ENCODE results near the gene RAG1.
A peak's percentile ranks its signal among the peaks of the same experiment; 100 is the strongest.
"Not testable (repeated sequence)": the region's sequence is repeated elsewhere in the genome, so short reads cannot be mapped to it uniquely, and the experiment has no call there.

RAG1 gene

GRCh38 chr11:36567694-36568093, at the start of gene RAG1:
TSS of gene RAG1 (plus strand) at chr11:36568007. CDS start at chr11:36573305, 5,298 bp downstream.
- no peak for DNase-seq (ENCODE audit: low spot score)

GRCh38 chr11:36530840-36531239, 37.0 kb upstream of the RAG1 start:
- DNase-seq (ENCODE audit: low spot score), result no peak

- DNase-seq (ENCODE audit: low spot score), result no peak
Observed at GRCh38 chr11:36532941-36533601, 34.7 kb upstream of the RAG1 start.

- no peak for DNase-seq (ENCODE audit: low spot score)
Observed at GRCh38 chr11:36534276-36534840, 33.4 kb upstream of the RAG1 start.

- peak; percentile 41 for DNase-seq (ENCODE audit: low spot score)
Observed at GRCh38 chr11:36540998-36541397, 26.8 kb upstream of the RAG1 start.

- DNase-seq (ENCODE audit: low spot score), result no peak
Observed at GRCh38 chr11:36550385-36551115, 17.3 kb upstream of the RAG1 start.

- DNase-seq (ENCODE audit: low spot score), result not testable (repeated sequence)
Observed at GRCh38 chr11:36557390-36557789, 10.4 kb upstream of the RAG1 start.

GRCh38 chr11:36557991-36558390, 9.8 kb upstream of the RAG1 start:
- no peak for DNase-seq (ENCODE audit: low spot score)

- DNase-seq (ENCODE audit: low spot score), result no peak
Observed at GRCh38 chr11:36558571-36559413, 9.0 kb upstream of the RAG1 start.

GRCh38 chr11:36564376-36565030, 3.3 kb upstream of the RAG1 start:
- DNase-seq (ENCODE audit: low spot score), result peak; percentile 60

- DNase-seq (ENCODE audit: low spot score), result no peak
Observed at GRCh38 chr11:36565031-36565610, 2.7 kb upstream of the RAG1 start.

GRCh38 chr11:36566407-36567053, 1.3 kb upstream of the RAG1 start:
- DNase-seq (ENCODE audit: low spot score), result no peak

GRCh38 chr11:36569095-36569494, 1.3 kb downstream of the RAG1 start:
- DNase-seq (ENCODE audit: low spot score), result no peak

- no peak for DNase-seq (ENCODE audit: low spot score)
Observed at GRCh38 chr11:36574486-36574885, 6.7 kb downstream of the RAG1 start.

GRCh38 chr11:36577373-36577772, 9.6 kb downstream of the RAG1 start:
- no peak for DNase-seq (ENCODE audit: low spot score)

- DNase-seq (ENCODE audit: low spot score), result peak; percentile 57
Observed at GRCh38 chr11:36577859-36578258, 10.1 kb downstream of the RAG1 start.

- DNase-seq (ENCODE audit: low spot score), result no peak
Observed at GRCh38 chr11:36578458-36578857, 10.7 kb downstream of the RAG1 start.

GRCh38 chr11:36581536-36581935, 13.7 kb downstream of the RAG1 start:
- DNase-seq (ENCODE audit: low spot score), result no peak

- no peak for DNase-seq (ENCODE audit: low spot score)
Observed at GRCh38 chr11:36583667-36584066, 15.9 kb downstream of the RAG1 start.

- no peak for DNase-seq (ENCODE audit: low spot score)
Observed at GRCh38 chr11:36586543-36586942, 18.7 kb downstream of the RAG1 start.

GRCh38 chr11:36588099-36588498, 20.3 kb downstream of the RAG1 start:
- DNase-seq (ENCODE audit: low spot score), result no peak

All from AG08395 (cell line).